Measurements from ENCODE around the gene IL25. TPM values are rescaled to one million over a fixed set of nuclear protein-coding genes. Genes with fewer than 3 reads are reported as not detected.
A peak's percentile ranks its signal among the peaks of the same experiment; 100 is the strongest.

IL25 gene
- total RNA-seq, 1 experiment from 2014 or later: not detected

GRCh38 chr14:23344481-23344880 is 28.1 kb upstream of the IL25 start:
- no peak for DNase-seq
- no peak overlapping the region for H3K4me3 ChIP-seq (ENCODE audit: low read depth, low read length)
- H3K36me3 ChIP-seq (ENCODE audit: control insufficient read depth, insufficient read depth, low read length): no peaks in the 10 kb centered on the region
- Mint-ChIP-seq H3K36me3 (ENCODE audit: insufficient read depth, unreplicated experiment) (no peaks in the 10 kb centered on the region), H3K4me1 (ENCODE audit: low read depth, unreplicated experiment) (peaks cover 8% of the 10 kb centered on the region), H3K4me3 (ENCODE audit: unreplicated experiment) (no peak overlapping the region), H3K9me3 (ENCODE audit: unreplicated experiment) (no peaks in the 10 kb centered on the region), H3K27me3 (ENCODE audit: insufficient read depth, unreplicated experiment) (no peaks in the 10 kb centered on the region), H3K27ac (ENCODE audit: unreplicated experiment) (no peak overlapping the region)
- ChIA-PET POLR2A (no interaction called here), CTCF (interaction anchor here (0.8 kb wide), 1 partner anchor 13 kb away, joined by 3 read pairs; no protein-coding TSS in a partner anchor)
- peaks cover 15% of the 10 kb centered on the region for H3K9me3 ChIP-seq
- BruUV-seq (replicated peaks): no TSS peak
- no peaks in the 10 kb centered on the region; the same call in 1 of the 2 replicates for H3K4me1 ChIP-seq
- no peak for TF ChIP-seq CTCF (IDR thresholded peaks at IDR 0.05; ENCODE audit: insufficient read depth in 1 of 2, low read depth in 1 of 2, low read length in 1 of 2, severe bottlenecking in 1 of 2, unreplicated experiment in 1 of 2)
- intact Hi-C loops (cut with micrococcal nuclease; ENCODE audit: unreplicated experiment): no loop called here
- H3K27me3 ChIP-seq (replicated peaks; ENCODE audit: control insufficient read depth, insufficient read depth, low read length): no peaks in the 10 kb centered on the region

GRCh38 chr14:23345987-23346692 is 26.5 kb upstream of the IL25 start:
- ChIA-PET CTCF (interaction anchor here (0.5 to 1.7 kb wide), 3 partner anchors 15 to 1365 kb away, joined by 3 to 8 read pairs (median 4); no protein-coding TSS in a partner anchor), POLR2A (interaction anchor here (1.0 kb wide), 1 partner anchor 25 kb away, joined by 4 read pairs; the partner anchor contains the start of gene PABPN1)
- H3K27ac Mint-ChIP-seq (ENCODE audit: unreplicated experiment): no peak overlapping the region
- Histone ChIP-seq H3K9me3 (no peaks in the 10 kb centered on the region), H3K36me3 (ENCODE audit: control insufficient read depth, insufficient read depth, low read length) (no peaks in the 10 kb centered on the region), H3K27me3 (replicated peaks; ENCODE audit: control insufficient read depth, insufficient read depth, low read length) (no peaks in the 10 kb centered on the region), H3K4me3 (ENCODE audit: low read depth, low read length) (no peak overlapping the region), H3K4me1 (no peaks in the 10 kb centered on the region; the same call in 1 of the 2 replicates)
- intact Hi-C loops (cut with micrococcal nuclease; ENCODE audit: unreplicated experiment): no loop called here
- H3K4me3 Mint-ChIP-seq (ENCODE audit: unreplicated experiment): no peak overlapping the region
- no peaks in the 10 kb centered on the region for H3K9me3 Mint-ChIP-seq (ENCODE audit: unreplicated experiment)
- BruUV-seq (replicated peaks): no TSS peak
- H3K27me3 Mint-ChIP-seq (ENCODE audit: insufficient read depth, unreplicated experiment): peaks cover 3% of the 10 kb centered on the region
- H3K4me1 Mint-ChIP-seq (ENCODE audit: low read depth, unreplicated experiment): peaks cover 8% of the 10 kb centered on the region
- DNase-seq: no peak
- no peaks in the 10 kb centered on the region for H3K36me3 Mint-ChIP-seq (ENCODE audit: insufficient read depth, unreplicated experiment)
- TF ChIP-seq CTCF (IDR thresholded peaks at IDR 0.05; ENCODE audit: insufficient read depth in 1 of 2, low read depth in 1 of 2, low read length in 1 of 2, severe bottlenecking in 1 of 2, unreplicated experiment in 1 of 2): peak in 1 of 2 experiments; percentile 22

- H3K4me1 ChIP-seq: no peaks in the 10 kb centered on the region; the same call in 1 of the 2 replicates
- no peaks in the 10 kb centered on the region for H3K27me3 ChIP-seq (replicated peaks; ENCODE audit: control insufficient read depth, insufficient read depth, low read length)
- Mint-ChIP-seq H3K9me3 (ENCODE audit: unreplicated experiment) (no peaks in the 10 kb centered on the region), H3K27me3 (ENCODE audit: insufficient read depth, unreplicated experiment) (peaks cover 3% of the 10 kb centered on the region), H3K27ac (ENCODE audit: unreplicated experiment) (no peak overlapping the region), H3K4me1 (ENCODE audit: low read depth, unreplicated experiment) (peaks cover 8% of the 10 kb centered on the region), H3K36me3 (ENCODE audit: insufficient read depth, unreplicated experiment) (no peaks in the 10 kb centered on the region), H3K4me3 (ENCODE audit: unreplicated experiment) (no peak overlapping the region)
- no peak overlapping the region for H3K4me3 ChIP-seq (ENCODE audit: low read depth, low read length)
- H3K36me3 ChIP-seq (ENCODE audit: control insufficient read depth, insufficient read depth, low read length): no peaks in the 10 kb centered on the region
- POLR2A ChIA-PET: no interaction called here
- intact Hi-C loops (cut with micrococcal nuclease; ENCODE audit: unreplicated experiment): no loop called here
- TF ChIP-seq CTCF (IDR thresholded peaks at IDR 0.05; ENCODE audit: insufficient read depth in 1 of 2, low read depth in 1 of 2, low read length in 1 of 2, severe bottlenecking in 1 of 2, unreplicated experiment in 1 of 2): no peak
- no peak for DNase-seq
- H3K9me3 ChIP-seq: no peaks in the 10 kb centered on the region
- CTCF ChIA-PET: interaction anchor here (1.0 to 1.7 kb wide), 2 partner anchors 14 to 33 kb away, joined by 3 to 8 read pairs; no protein-coding TSS in a partner anchor
- BruUV-seq (replicated peaks): no TSS peak
These were observed 25.8 kb upstream of the IL25 start for GRCh38 chr14:23346693-23347405.

All from Caco-2 (cell line).